Cardiac ventricle fibroblast (primary cell): ENCODE measurements around the gene CD52. TPM values are rescaled to one million over a fixed set of nuclear protein-coding genes. Genes with fewer than 3 reads are reported as not detected.

Experiments
- total RNA-seq: library from RNA; depleted of rRNA; stranded (reverse); fragments of >200 nt; gene quantifications from 2 replicates; pipeline ENCODE4 v1.2.3, GENCODE V29; 2015

Gene CD52, protein sequence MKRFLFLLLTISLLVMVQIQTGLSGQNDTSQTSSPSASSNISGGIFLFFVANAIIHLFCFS
- total RNA-seq, result not detected in 2 replicates

DNA sequence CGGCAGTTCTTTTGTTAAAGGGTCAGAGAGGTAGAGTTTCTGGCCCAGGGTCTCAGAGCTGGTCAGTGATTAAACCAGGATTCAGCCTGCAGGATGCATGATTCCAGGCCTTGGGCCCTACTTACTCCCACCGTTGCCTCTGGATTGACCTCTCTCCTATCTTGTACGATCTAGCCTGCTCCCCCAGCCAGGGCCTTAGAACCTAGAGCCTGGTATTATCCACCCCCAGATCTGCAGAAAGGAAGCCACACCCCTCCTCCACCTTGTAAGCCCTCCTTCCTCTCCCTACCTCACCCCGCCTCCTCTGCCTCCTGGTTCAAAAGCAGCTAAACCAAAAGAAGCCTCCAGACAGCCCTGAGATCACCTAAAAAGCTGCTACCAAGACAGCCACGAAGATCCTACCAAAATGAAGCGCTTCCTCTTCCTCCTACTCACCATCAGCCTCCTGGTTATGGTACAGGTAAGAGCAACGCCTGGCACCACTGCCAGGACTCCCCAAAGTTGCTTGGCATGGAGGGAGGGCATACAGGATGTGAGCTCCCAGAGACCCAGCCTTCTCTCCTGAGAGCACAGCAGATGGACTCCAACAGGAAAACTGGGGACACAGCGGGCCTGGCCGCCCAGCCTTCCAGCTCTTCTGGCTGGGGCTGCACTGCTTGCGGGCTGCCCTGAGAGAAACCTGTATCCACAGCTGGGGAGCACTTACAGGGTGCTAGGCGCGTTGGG lies at the start of gene CD52:
Gene CD52, plus strand, starts transcription at position 347 of the 726 bp plus-strand sequence. Its CDS starts 60 bp downstream, at position 407.

DNA sequence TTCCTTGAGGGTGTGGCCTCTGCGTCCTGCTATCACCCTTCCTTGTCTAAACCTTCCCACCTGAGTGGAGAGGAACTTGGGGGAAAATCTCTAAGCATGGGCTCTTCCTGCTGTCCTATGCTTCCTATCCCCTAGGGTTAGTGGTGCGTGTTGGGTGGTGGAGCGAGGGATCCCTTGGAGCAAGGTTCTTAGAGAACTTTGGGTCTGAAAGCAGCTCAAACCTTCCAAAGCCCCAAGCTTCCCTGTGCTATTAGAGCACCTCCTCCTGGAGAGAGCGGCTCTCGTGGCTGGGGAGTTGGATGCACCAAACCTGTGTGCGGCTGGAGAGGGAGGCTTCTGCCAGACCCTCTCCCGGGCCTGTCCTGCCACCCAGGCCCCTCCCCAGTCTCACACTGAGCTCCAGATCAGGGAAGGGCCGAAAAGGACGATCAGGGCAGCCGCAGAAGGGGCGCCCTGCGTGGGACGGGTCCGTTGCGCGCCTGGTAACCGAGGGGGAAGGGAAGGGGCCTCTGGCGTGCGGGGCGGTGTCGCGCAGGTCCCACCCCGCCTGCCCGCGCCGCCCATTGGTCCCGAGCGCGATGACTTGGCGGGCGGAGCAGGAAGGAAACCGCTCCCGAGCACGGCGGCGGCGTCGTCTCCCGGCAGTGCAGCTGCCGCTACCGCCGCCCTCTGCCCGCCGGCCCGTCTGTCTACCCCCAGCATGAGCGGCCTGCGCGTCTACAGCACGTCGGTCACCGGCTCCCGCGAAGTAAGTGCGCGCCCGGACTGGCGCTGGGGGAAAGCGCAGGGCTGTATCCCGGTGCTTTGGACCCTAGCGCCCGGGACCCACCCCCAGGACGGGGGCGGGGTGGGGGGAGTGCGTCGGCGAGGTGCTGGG lies 38.1 kb upstream of the CD52 start, which contains the start of gene SH3BGRL3:
Gene SH3BGRL3, plus strand, starts transcription at position 631 of the 877 bp plus-strand sequence. Its CDS starts 70 bp downstream, at position 701.

DNA sequence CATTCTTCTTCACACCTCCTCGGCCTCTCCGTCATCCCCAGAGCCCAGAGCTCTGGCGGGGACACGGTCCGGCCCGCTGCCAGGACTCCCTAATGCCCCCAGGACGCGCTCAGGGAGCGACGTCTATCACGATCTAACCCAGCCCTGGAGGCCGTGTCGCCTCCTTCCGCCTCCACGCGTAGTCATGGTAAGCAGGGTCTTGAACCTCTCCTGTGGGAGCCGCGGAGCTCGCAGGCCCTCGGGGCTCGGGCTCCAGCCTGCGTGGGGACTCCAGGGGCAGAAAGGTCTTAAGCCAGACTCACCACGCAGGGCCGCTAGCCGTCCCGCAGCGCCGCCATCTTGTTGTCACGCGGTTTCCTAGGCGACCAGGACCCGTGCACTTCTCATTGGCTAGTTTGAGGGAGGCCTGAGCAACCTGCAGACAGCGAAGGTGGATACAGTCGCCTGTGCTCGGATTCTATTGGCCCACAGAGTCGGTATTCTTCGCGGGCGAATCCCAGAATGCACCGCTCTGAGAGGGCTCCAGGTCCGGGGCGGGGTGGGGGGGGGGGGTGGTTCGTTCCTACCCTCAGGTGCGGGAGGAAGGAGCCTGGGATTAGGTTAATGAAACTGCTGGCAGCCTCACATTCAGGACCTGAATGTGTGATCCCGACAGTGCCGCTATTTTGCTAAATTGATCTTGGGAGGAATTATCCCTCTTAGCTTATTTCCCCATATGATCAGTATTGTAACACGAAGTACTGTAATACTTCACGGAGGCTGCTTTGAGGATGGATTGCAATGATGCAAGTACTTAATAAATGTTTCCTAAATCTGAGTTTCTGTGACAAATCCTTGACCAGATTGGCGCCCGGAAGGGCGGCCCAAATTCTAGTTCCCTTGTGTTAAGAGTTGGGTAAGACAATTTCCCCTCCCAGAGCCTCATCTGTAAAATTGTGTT lies 11.2 kb upstream of the CD52 start, which contains the start of gene UBXN11:
Gene UBXN11, minus strand, starts transcription at position 347 of the 940 bp plus-strand sequence. CDS start 3,753 bp downstream, outside the sequence.

DNA sequence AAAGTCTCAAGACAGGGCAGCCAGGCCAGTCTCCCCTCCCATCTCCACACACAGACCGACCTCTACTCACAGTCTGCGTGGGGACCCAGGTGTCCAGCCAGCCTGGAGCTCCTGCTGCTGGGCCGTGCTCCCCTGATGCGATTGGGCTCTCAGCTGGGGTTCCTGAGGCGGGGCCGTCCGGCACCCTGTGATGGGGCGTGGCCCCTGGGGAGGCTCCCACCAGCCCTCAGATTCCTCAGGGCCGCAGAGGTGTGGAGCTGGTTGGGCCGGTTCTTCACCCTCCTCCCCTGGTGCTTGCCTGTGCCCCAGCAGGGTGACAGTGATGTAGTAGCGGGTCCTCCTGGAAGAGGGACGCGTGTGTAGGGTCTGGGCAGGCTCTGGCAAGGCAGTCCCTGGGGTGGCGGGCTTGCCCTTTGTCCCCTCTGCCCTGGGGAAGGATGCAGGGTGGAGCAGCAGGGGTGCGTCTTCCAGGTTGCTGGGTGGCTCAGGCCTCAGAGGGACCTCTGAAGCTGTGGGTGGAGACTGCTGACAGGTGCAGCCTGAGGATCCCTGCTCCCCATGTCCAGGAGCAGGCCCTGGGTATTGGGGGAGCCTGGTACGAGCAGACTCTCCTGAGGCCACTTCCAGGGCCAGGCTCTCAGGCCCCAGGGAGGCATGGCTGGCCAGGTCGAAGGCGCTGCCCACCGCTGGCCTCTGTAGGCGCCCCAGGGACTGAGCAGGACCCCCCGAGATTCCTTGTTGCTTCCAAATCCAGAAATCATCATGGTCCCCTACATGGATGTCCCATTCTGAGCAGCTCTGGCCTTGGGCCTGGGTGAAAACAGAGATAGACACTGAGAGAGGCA lies 36.4 kb downstream of the CD52 start, which contains the start of gene CRYBG2:
Gene CRYBG2, minus strand, starts transcription at position 155 of the 845 bp plus-strand sequence. CDS start 7,473 bp downstream, outside the sequence.

Other genes with a start within 250 kb of the CD52 start
- 2.7 and 3.0 TPM in 2 replicates for gene PDIK1L, start 206.1 kb upstream of the CD52 start, total RNA-seq
- not detected in 2 replicates for gene FAM110D, start 158.9 kb upstream of the CD52 start, total RNA-seq
- gene C1orf232, start 149.0 kb upstream of the CD52 start, total RNA-seq, result not detected in 2 replicates
- 33.3 and 36.2 TPM in 2 replicates for gene ZNF593, start 148.1 kb upstream of the CD52 start, total RNA-seq
- gene ZNF593OS, start 146.1 kb upstream of the CD52 start, total RNA-seq, result not detected in 2 replicates
- 0.81 TPM in 1 of 2 replicates, not detected in the other for gene CNKSR1, start 140.5 kb upstream of the CD52 start, total RNA-seq
- gene CATSPER4, start 127.4 kb upstream of the CD52 start, total RNA-seq, result not detected in 2 replicates
- 3.4 and 6.7 TPM in 2 replicates for gene CEP85, start 83.8 kb upstream of the CD52 start, total RNA-seq
- gene SH3BGRL3, start 37.9 kb upstream of the CD52 start, total RNA-seq, result 225 and 247 TPM in 2 replicates
- gene UBXN11, start 11.3 kb upstream of the CD52 start, total RNA-seq, result 1.2 and 4.8 TPM in 2 replicates
- not detected in 2 replicates for gene CRYBG2, start 36.2 kb downstream of the CD52 start, total RNA-seq
- gene ZNF683, start 54.8 kb downstream of the CD52 start, total RNA-seq, result not detected in 2 replicates
- not detected in 2 replicates for gene LIN28A, start 92.9 kb downstream of the CD52 start, total RNA-seq
- 39.6 and 41.2 TPM in 2 replicates for gene DHDDS, start 114.4 kb downstream of the CD52 start, total RNA-seq
- gene HMGN2, start 154.5 kb downstream of the CD52 start, total RNA-seq, result 178 and 185 TPM in 2 replicates
- 2.2 and 2.6 TPM in 2 replicates for gene RPS6KA1, start 211.8 kb downstream of the CD52 start, total RNA-seq